Fibroblast of villous mesenchyme (primary cell): Measurements from ENCODE around the gene ASXL3. TPM values are rescaled to one million over a fixed set of nuclear protein-coding genes. Genes with fewer than 3 reads are reported as not detected.

ENCODE experiments used
- DNase-seq: peaks from one replicate; pipeline ENCODE4 v3.0.0-alpha.2; 2010; ENCODE audit warnings: low read depth
- H3K4me3 ChIP-seq: 2 replicates; pipeline ENCODE4 v1.5.1; 2011; ENCODE audit warnings: low read depth, mild to moderate bottlenecking, low read length
- total RNA-seq: library from RNA; depleted of rRNA; stranded (reverse); fragments of >200 nt; gene quantifications from 2 replicates; pipeline ENCODE4 v1.2.3, GENCODE V29; 2012
- TF ChIP-seq, protein P1 (sequence below): IDR thresholded peaks from 2 replicates; pipeline ENCODE4 v1.5.1; 2012; ENCODE audit warnings: low read depth, mild to moderate bottlenecking, low read length; ENCODE audit not compliant: insufficient read depth

The ASXL3 gene
- total RNA-seq, 1 donor, result under 0.01 TPM

DNA sequence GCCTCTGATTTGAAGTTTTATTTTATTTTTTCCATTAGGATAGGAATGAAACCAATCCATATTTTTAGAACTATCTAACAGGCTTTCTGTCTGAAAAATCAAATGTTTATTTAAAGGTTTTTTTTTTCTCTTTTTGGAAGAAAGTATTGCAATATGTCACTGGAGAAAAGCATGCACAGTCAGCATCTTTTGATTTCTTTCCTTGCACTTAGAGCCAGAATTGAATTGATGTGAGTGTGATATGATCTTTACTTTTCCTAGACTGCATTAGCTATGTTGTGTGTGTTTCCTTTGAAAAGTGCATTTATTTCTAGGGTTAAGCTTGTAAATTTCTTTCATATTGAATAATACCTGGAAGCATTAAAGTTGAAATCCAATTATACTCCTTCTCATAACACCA lies 87.6 kb downstream of the ASXL3 start:
- no peak for DNase-seq
- no peak overlapping the region for H3K4me3 ChIP-seq
- TF ChIP-seq, protein P1, sequence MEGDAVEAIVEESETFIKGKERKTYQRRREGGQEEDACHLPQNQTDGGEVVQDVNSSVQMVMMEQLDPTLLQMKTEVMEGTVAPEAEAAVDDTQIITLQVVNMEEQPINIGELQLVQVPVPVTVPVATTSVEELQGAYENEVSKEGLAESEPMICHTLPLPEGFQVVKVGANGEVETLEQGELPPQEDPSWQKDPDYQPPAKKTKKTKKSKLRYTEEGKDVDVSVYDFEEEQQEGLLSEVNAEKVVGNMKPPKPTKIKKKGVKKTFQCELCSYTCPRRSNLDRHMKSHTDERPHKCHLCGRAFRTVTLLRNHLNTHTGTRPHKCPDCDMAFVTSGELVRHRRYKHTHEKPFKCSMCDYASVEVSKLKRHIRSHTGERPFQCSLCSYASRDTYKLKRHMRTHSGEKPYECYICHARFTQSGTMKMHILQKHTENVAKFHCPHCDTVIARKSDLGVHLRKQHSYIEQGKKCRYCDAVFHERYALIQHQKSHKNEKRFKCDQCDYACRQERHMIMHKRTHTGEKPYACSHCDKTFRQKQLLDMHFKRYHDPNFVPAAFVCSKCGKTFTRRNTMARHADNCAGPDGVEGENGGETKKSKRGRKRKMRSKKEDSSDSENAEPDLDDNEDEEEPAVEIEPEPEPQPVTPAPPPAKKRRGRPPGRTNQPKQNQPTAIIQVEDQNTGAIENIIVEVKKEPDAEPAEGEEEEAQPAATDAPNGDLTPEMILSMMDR, result no peak

DNA sequence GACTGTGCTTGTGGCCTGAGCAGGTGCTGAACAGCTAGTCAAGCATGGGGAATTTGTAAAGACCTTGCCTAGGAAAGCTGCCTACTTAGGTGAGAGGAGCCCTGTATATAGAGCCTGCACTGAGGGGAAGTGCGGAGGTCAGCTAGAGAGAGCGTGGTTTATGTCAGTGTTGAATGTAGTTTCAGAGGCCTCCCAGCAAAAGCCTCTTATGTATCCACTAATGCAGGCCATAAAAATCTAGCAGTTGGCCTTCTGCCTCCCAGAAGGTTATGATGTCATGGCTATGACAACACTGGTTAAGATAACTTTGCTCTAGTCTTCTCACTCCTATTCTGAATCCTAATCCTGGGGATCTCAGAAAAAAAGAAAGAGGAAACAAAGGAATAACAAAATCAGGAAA lies 88.9 kb downstream of the ASXL3 start:
- DNase-seq, result no peak
- H3K4me3 ChIP-seq, result no peak overlapping the region
- TF ChIP-seq, protein P1, result no peak

DNA sequence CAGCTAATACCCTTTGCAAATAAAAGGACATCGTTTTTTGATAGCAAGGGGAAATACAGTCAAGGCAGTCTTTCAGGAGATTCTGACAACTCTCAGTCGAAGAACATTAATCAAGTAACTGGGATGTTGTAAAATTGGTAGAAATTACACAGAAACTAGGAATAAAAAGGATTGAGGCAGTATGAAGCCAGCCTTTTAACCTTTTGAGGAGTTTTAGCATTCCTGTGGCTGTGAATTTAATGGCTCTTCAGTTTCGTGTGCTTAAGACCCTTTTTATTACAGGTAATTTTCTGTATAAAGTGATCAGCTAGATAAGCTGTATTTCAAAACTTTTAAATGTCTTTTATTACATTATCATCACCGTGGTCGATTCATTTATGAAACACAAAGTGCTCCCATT lies 91.6 kb downstream of the ASXL3 start:
- TF ChIP-seq, protein P1, result no peak
- DNase-seq, result no peak
- H3K4me3 ChIP-seq, result no peak overlapping the region

DNA sequence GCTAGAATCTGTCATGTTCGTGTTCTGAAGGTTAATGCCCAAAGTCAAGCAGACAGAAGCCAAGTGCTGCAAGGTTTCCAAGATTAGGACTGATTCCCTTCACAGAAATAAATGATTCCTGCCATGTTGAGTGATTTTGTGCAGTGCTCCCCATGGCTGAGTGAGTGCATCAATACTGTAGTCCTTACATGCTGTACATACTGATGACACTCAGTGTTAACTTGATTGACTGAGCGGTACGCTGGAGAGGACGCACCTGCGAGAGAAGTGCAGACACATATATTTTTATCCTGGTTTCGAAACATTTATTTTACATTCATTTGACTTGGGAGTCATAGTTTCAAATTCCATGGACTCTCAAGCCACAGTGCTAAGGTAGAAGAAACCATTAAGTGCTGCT lies 92.0 kb downstream of the ASXL3 start:
- TF ChIP-seq, protein P1, result no peak
- H3K4me3 ChIP-seq, result no peak overlapping the region
- no peak for DNase-seq

DNA sequence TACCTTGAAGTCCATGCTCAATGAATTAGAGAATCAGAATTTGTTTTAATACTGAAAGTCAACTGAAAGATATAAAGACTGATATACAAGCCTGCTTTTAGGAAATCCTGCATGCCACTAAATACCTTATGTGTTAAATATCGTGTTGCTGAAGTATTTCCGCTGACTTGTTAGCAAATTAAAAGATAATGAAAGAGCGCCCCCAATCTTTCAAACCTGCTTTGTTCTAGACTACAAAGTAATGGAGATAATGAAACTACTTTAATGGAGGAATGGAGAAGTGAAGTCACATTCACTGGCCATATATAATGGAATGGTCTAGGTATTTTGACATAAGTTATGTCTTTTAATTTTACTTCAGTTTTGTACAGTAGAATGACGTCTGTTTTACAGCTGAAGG lies 95.7 kb downstream of the ASXL3 start:
- DNase-seq, result no peak
- TF ChIP-seq, protein P1, result no peak

DNA sequence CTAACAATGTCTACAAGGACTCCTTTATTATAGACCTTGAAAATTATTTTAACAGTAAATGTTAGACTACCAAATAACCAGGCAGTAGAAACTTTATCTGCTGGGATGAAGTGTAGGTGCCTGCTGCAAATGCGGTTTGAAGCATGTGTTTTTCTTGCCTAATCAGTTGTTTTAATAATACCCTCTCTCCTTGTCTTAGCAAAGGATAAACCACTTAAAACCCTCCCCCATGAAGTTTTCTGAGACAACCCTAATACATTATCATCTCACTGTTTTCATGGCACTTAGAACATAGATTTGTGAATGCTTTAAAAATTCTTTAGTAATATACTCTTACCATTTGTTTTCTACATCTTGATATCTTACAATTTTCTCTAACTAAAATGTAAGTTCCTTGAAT lies 98.6 kb downstream of the ASXL3 start:
- no peak for DNase-seq
- H3K4me3 ChIP-seq, result no peak overlapping the region

More for the DNA sequence above, 95.7 kb downstream of the ASXL3 start:
- no peak overlapping the region for H3K4me3 ChIP-seq

DNA sequence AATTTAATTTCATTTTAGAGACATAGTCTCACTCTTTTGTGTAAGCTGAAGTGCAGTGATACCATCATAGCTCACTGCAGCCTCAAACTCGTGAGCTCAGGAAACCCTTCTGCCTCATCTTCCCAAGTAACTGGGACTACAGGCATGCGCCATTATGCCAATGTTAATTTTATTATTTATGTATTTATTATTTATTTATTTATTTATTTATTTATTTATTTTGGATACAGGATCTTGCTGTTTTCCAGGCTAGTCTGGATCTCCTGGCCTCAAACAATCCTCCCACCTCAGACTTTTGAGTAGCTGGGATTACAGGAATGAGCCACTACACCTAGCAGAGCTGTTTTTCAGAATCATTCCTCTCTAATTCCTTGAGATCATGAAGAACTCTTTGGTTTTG lies 99.9 kb downstream of the ASXL3 start:
- TF ChIP-seq, protein P1, result no peak
- DNase-seq, result no peak
- no peak overlapping the region for H3K4me3 ChIP-seq

More for the DNA sequence above, 98.6 kb downstream of the ASXL3 start:
- TF ChIP-seq, protein P1, result no peak
